Neural cell (in vitro differentiated cells): ENCODE measurements around the gene BCAP31. TPM values are rescaled to one million over a fixed set of nuclear protein-coding genes. Genes with fewer than 3 reads are reported as not detected.

Source experiments
- H2AFZ ChIP-seq: fragments of 200-600, 300-800 bp; sonication (generic), shearing (Covaris generic); 2 replicates; pipeline ENCODE4 v1.6.0; 2014; ENCODE audit warnings: low read depth, mild to moderate bottlenecking, antibody characterized with exemption, low read length, moderate library complexity
- H3F3A ChIP-seq: fragments of 200-600 bp; shearing (Covaris generic); 2 replicates; pipeline ENCODE4 v1.6.1; 2016; ENCODE audit warnings: mild to moderate bottlenecking, moderate library complexity, mixed read lengths, antibody characterized with exemption, low read length; ENCODE audit not compliant: insufficient read depth, poor library complexity, severe bottlenecking
- H3K27ac ChIP-seq: fragments of 200-600, 300-800 bp; sonication (generic), shearing (Covaris generic); 2 replicates; pipeline ENCODE4 v1.5.1; 2014; ENCODE audit warnings: mild to moderate bottlenecking, low read length, moderate library complexity
- H3K27me3 ChIP-seq: fragments of 300-800, 200-600 bp; sonication (generic), shearing (Covaris generic); 2 replicates; pipeline ENCODE4 v1.6.0; 2014; ENCODE audit warnings: mild to moderate bottlenecking, low read depth, low read length, moderate library complexity; ENCODE audit not compliant: insufficient read depth
- H3K36me3 ChIP-seq: fragments of 300-800, 200-600 bp; sonication (generic), shearing (Covaris generic); 2 replicates; pipeline ENCODE4 v1.5.1; 2014; ENCODE audit warnings: mild to moderate bottlenecking, antibody characterized with exemption, low read length, moderate library complexity; ENCODE audit not compliant: insufficient read depth
- H3K4me2 ChIP-seq: fragments of 300-800, 200-600 bp; sonication (generic), shearing (Covaris generic); 2 replicates; pipeline ENCODE4 v1.6.0; 2014; ENCODE audit warnings: mild to moderate bottlenecking, low read length
- H3K4me3 ChIP-seq: fragments of 300-800, 200-600 bp; sonication (generic), shearing (Covaris generic); 2 replicates; pipeline ENCODE4 v1.5.1; 2014; ENCODE audit warnings: mild to moderate bottlenecking, low read length, moderate library complexity
- H3K79me2 ChIP-seq: fragments of 200-600 bp; shearing (Covaris generic); replicated peaks from 2 replicates; pipeline ENCODE4 v1.6.0; 2014; ENCODE audit warnings: mild to moderate bottlenecking, low read length, moderate library complexity; ENCODE audit not compliant: insufficient read depth
- H3K9ac ChIP-seq: fragments of 300-800, 200-600 bp; sonication (generic), shearing (Covaris generic); 2 replicates; pipeline ENCODE4 v1.6.1; 2016; ENCODE audit warnings: mild to moderate bottlenecking, low read length, mixed read lengths
- H3K9me2 ChIP-seq: fragments of 200-600 bp; shearing (Covaris generic); 2 replicates; pipeline ENCODE4 v1.6.1; 2016; ENCODE audit warnings: mild to moderate bottlenecking, low read length, mixed read lengths; ENCODE audit not compliant: insufficient read depth
- H3K9me3 ChIP-seq: fragments of 200-600, 300-800 bp; sonication (generic), shearing (Covaris generic); 2 replicates; pipeline ENCODE4 v1.6.1; 2016; ENCODE audit warnings: mild to moderate bottlenecking, mixed run types, low read length, moderate library complexity, mixed read lengths
- H4K20me1 ChIP-seq: fragments of 200-600 bp; shearing (Covaris generic); 2 replicates; pipeline ENCODE4 v1.6.1; 2016; ENCODE audit warnings: mild to moderate bottlenecking, mixed run types; ENCODE audit not compliant: insufficient read depth
- CTCF ChIP-seq: fragments of 450-650 bp; IDR thresholded peaks from 2 replicates; pipeline ENCODE4 v1.5.1; 2014; ENCODE audit warnings: antibody characterized with exemption, mild to moderate bottlenecking, moderate library complexity; ENCODE audit not compliant: poor library complexity, severe bottlenecking
- EP300 ChIP-seq: fragments of 450-650 bp; conservative IDR thresholded peaks from 2 replicates; pipeline ENCODE4 v1.6.1; 2014; ENCODE audit warnings: antibody characterized with exemption, mild to moderate bottlenecking, moderate library complexity; ENCODE audit not compliant: poor library complexity, severe bottlenecking
- EZH2 ChIP-seq: fragments of 200-600, 300-800 bp; shearing (Covaris generic), sonication (generic); IDR thresholded peaks from 2 replicates; pipeline ENCODE4 v1.6.1; 2014; ENCODE audit warnings: antibody characterized with exemption, low read length, borderline replicate concordance, mild to moderate bottlenecking; ENCODE audit not compliant: insufficient read depth, poor library complexity, severe bottlenecking
- MXI1 ChIP-seq: fragments of 450-650 bp; conservative IDR thresholded peaks from 2 replicates; pipeline ENCODE4 v1.6.1; 2014; ENCODE audit warnings: antibody characterized with exemption, mild to moderate bottlenecking; ENCODE audit not compliant: poor library complexity, severe bottlenecking
- POLR2AphosphoS5 ChIP-seq: IDR thresholded peaks from 2 replicates; pipeline ENCODE4 v1.6.1; 2012
- RAD21 ChIP-seq: fragments of 450-650 bp; conservative IDR thresholded peaks from 2 replicates; pipeline ENCODE4 v1.6.1; 2014; ENCODE audit warnings: antibody characterized with exemption, mild to moderate bottlenecking, moderate library complexity
- REST ChIP-seq: IDR thresholded peaks from 2 replicates; pipeline ENCODE4 v1.6.1; 2012; ENCODE audit warnings: borderline replicate concordance
- SMC3 ChIP-seq: fragments of 450-650 bp; conservative IDR thresholded peaks from 2 replicates; pipeline ENCODE4 v1.6.1; 2014; ENCODE audit warnings: antibody characterized with exemption, mild to moderate bottlenecking, moderate library complexity; ENCODE audit not compliant: poor library complexity
- TAF1 ChIP-seq: IDR thresholded peaks from 2 replicates; pipeline ENCODE4 v1.6.1; 2012; ENCODE audit warnings: low read depth
- polyA plus RNA-seq: library from polyadenylated mRNA; depleted of rRNA; stranded (reverse); fragments of >200 nt; gene quantifications from 2 replicates; pipeline ENCODE4 v1.2.3, GENCODE V29; 2014

The BCAP31 gene
- polyA plus RNA-seq, 1 donor from 2014 or later, result 182 TPM

- Histone ChIP-seq H4K20me1 (no peaks in the 10 kb centered on the region), H2AFZ (no peak overlapping the region), H3K4me2 (no peak overlapping the region), H3K9me2 (no peaks in the 10 kb centered on the region), H3K9me3 (no peaks in the 10 kb centered on the region), H3K4me3 (no peak overlapping the region), H3K36me3 (no peaks in the 10 kb centered on the region), H3F3A (no peaks in the 10 kb centered on the region), H3K27me3 (no peaks in the 10 kb centered on the region), H3K9ac (no peak overlapping the region), H3K27ac (no peak overlapping the region), H3K79me2 (no peaks in the 10 kb centered on the region)
- TF ChIP-seq RAD21 (no peak), MXI1 (no peak), POLR2AphosphoS5 (no peak), EZH2 (no peak), EP300 (no peak), CTCF (no peak), REST (no peak), SMC3 (no peak), TAF1 (no peak)
These were observed 46.6 kb upstream of the BCAP31 start for GRCh38 chrX:153770601-153771414.

GRCh38 chrX:153769865-153770600 lies 45.8 kb upstream of the BCAP31 start:
- Histone ChIP-seq H4K20me1 (no peaks in the 10 kb centered on the region), H3K36me3 (no peaks in the 10 kb centered on the region), H2AFZ (no peak overlapping the region), H3K9me2 (no peaks in the 10 kb centered on the region), H3K4me2 (no peak overlapping the region), H3K9ac (no peak overlapping the region), H3K79me2 (no peaks in the 10 kb centered on the region), H3K4me3 (no peak overlapping the region), H3K27me3 (no peaks in the 10 kb centered on the region), H3K9me3 (no peaks in the 10 kb centered on the region), H3F3A (no peaks in the 10 kb centered on the region), H3K27ac (no peak overlapping the region)
- TF ChIP-seq SMC3 (no peak), CTCF (no peak), RAD21 (no peak), REST (no peak), MXI1 (no peak), POLR2AphosphoS5 (no peak), TAF1 (no peak), EZH2 (no peak), EP300 (no peak)
